Measurements from ENCODE around the gene FARP1.

- TF ChIP-seq POLR2A (IDR thresholded peaks at IDR 0.05), result no peak
- TF ChIP-seq, protein P1, sequence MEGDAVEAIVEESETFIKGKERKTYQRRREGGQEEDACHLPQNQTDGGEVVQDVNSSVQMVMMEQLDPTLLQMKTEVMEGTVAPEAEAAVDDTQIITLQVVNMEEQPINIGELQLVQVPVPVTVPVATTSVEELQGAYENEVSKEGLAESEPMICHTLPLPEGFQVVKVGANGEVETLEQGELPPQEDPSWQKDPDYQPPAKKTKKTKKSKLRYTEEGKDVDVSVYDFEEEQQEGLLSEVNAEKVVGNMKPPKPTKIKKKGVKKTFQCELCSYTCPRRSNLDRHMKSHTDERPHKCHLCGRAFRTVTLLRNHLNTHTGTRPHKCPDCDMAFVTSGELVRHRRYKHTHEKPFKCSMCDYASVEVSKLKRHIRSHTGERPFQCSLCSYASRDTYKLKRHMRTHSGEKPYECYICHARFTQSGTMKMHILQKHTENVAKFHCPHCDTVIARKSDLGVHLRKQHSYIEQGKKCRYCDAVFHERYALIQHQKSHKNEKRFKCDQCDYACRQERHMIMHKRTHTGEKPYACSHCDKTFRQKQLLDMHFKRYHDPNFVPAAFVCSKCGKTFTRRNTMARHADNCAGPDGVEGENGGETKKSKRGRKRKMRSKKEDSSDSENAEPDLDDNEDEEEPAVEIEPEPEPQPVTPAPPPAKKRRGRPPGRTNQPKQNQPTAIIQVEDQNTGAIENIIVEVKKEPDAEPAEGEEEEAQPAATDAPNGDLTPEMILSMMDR (IDR thresholded peaks at IDR 0.05), result no peak
Measured at GRCh38 chr13:98370806-98371515, 228.1 kb downstream of the FARP1 start.

Measured in body of pancreas (tissue), 4 donors.